ENCODE results near the gene E4F1.

DNA sequence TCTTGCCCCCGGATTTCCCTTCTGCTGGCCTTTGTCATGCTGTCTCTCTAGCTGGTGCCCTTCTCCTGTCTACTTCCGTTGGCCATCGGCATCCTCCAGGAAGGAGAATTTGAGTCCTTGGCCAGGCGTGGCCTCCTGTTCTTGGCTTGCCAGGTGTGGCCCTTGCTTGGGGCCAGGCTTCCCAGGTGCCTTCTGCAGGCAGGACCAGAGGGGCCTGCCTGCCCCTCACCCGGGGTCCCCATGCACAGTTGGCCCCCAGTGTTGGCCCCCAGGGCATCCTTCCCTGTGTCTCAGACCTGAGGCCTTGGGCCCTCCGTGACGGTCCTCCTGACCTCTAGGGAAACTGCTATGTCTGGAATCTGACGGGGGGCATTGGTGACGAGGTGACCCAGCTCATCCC is 15.5 kb upstream of the E4F1 start:
- TF ChIP-seq POLR2A (IDR thresholded peaks at IDR 0.05; ENCODE audit: low read depth, low read length) = no peak
- no peak for TF ChIP-seq POLR2AphosphoS5 (IDR thresholded peaks at IDR 0.05; ENCODE audit: low read depth, low read length)

Data from GM12892 (cell line).